Caco-2 (cell line): ENCODE results near the gene KLHL1. TPM values are rescaled to one million over a fixed set of nuclear protein-coding genes. Genes with fewer than 3 reads are reported as not detected.

Experiments used
- BruUV-seq: library from RNA; stranded (reverse); fragments of 400-500 nt; replicated peaks from 2 replicates; lab custom pipeline; 2021; lab: Mats Ljungman, UMichigan
- CTCF ChIA-PET: fragments of 300-600 bp; sonication (Branson Sonifier 250); formaldehyde crosslinking; loops from one replicate; lab custom pipeline; 2022; ENCODE audit warnings: antibody characterized with exemption; lab: Charles Lee
- POLR2A ChIA-PET: fragments of 300-600 bp; sonication (Branson Sonifier 250); formaldehyde crosslinking; loops from one replicate; lab custom pipeline; 2022; ENCODE audit warnings: antibody characterized with exemption; lab: Charles Lee
- DNase-seq, 2 experiments: peaks; one replicate each; pipeline versions ENCODE4 v3.0.0 to v3.0.0-alpha.2; 2020 to 2022
- H3K27me3 ChIP-seq: replicated peaks from 2 replicates; pipeline ENCODE4 v1.6.0; 2011; ENCODE audit warnings: low read length; ENCODE audit not compliant: control insufficient read depth, insufficient read depth
- H3K36me3 ChIP-seq: 2 replicates; pipeline ENCODE4 v1.5.1; 2011; ENCODE audit warnings: low read length; ENCODE audit not compliant: control insufficient read depth, insufficient read depth
- H3K4me1 ChIP-seq: fragments of 250-450 bp; sonication (Bioruptor Pico); 2 replicates; pipeline ENCODE4 v1.5.1; 2020; ENCODE audit warnings: mild to moderate bottlenecking
- H3K4me3 ChIP-seq: 2 replicates; pipeline ENCODE4 v1.5.1; 2011; ENCODE audit warnings: low read depth, mild to moderate bottlenecking, control low read depth, low read length
- H3K9me3 ChIP-seq: fragments of 250-450 bp; sonication (Bioruptor Pico); 2 replicates; pipeline ENCODE4 v1.5.1; 2020; ENCODE audit warnings: mild to moderate bottlenecking, moderate library complexity
- H3K27ac Mint-ChIP-seq: one replicate; pipeline ENCODE4 v1.8.0; 2022; ENCODE audit warnings: mixed read lengths; ENCODE audit not compliant: unreplicated experiment
- H3K27me3 Mint-ChIP-seq: one replicate; pipeline ENCODE4 v1.8.0; 2022; ENCODE audit warnings: mixed read lengths; ENCODE audit not compliant: insufficient read depth, unreplicated experiment
- H3K36me3 Mint-ChIP-seq: one replicate; pipeline ENCODE4 v1.8.0; 2022; ENCODE audit warnings: mild to moderate bottlenecking, mixed read lengths; ENCODE audit not compliant: insufficient read depth, unreplicated experiment
- H3K4me1 Mint-ChIP-seq: one replicate; pipeline ENCODE4 v1.8.0; 2022; ENCODE audit warnings: low read depth, mixed read lengths; ENCODE audit not compliant: unreplicated experiment
- H3K4me3 Mint-ChIP-seq: one replicate; pipeline ENCODE4 v1.8.0; 2022; ENCODE audit warnings: mild to moderate bottlenecking, moderate library complexity, mixed read lengths; ENCODE audit not compliant: unreplicated experiment
- H3K9me3 Mint-ChIP-seq: one replicate; pipeline ENCODE4 v1.8.0; 2022; ENCODE audit warnings: mixed read lengths; ENCODE audit not compliant: unreplicated experiment
- intact Hi-C: fragments of 100-400 bp; cut with micrococcal nuclease; formaldehyde crosslinking; loops from one replicate; pipeline ENCODE4 v1.10.0; 2022; ENCODE audit not compliant: unreplicated experiment
- total RNA-seq: library from RNA; stranded (reverse); gene quantifications from 2 replicates; pipeline ENCODE4 v1.2.3, GENCODE V29; 2022
- TF ChIP-seq, protein P1 (sequence below), 2 experiments: fragments of 200-600 bp in 1 of 2; IDR thresholded peaks; 1 replicate in 1 of 2; 2 replicates in 1 of 2; pipeline versions ENCODE4 v1.5.1 to v1.8.0; 2011 to 2022; ENCODE audit warnings: antibody characterized with exemption in 1 of 2, control low read depth in 1 of 2, inconsistent platforms in 1 of 2, low read depth in 1 of 2, low read length in 1 of 2, mild to moderate bottlenecking in 1 of 2, moderate library complexity in 1 of 2; ENCODE audit not compliant: insufficient read depth in 1 of 2, severe bottlenecking in 1 of 2, unreplicated experiment in 1 of 2

Gene KLHL1
- total RNA-seq, 1 experiment from 2014 or later, result not detected

DNA sequence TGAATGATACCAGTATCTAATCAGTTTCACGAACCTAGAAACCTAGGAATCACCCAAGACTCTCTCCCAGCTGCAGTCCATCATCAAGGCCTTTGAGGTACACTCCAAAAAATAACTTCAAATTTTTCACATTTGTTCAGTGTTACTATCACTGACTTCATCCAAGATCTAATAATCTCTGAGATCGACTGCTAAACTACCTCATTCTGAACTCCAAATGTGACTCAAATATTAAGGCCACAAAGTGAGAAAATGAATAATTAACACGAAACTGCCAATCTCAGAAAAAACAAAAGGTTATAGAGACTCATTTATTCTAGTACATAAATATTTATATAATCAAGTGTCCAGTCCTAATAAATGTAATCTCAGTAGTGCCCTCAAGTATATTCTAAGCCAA, 430.9 kb downstream of the KLHL1 start:
- no TSS peak for BruUV-seq

DNA sequence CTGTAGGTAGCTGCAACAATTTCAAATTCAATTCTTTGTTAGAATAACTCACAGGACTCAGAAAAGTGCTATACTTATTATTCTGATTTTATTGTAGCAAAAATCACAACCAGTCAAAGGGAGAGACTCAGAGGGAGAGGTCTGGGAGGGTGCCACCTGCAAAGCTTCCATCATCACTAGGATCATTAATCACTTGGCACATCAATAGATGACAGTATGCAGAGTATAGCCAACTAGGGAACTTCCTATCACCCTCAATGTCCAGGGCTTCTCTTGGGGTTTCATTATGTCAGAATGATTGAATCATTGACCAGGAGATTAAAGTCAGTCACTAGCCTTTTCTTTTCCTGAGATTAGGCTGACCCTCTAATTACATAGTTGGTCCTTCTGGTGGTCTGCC, 432.0 kb downstream of the KLHL1 start:
- Histone ChIP-seq H3K36me3 (no peaks in the 10 kb centered on the region), H3K4me3 (no peak overlapping the region), H3K9me3 (no peaks in the 10 kb centered on the region), H3K27me3 (no peaks in the 10 kb centered on the region), H3K4me1 (no peaks in the 10 kb centered on the region)
- TF ChIP-seq, protein P1, sequence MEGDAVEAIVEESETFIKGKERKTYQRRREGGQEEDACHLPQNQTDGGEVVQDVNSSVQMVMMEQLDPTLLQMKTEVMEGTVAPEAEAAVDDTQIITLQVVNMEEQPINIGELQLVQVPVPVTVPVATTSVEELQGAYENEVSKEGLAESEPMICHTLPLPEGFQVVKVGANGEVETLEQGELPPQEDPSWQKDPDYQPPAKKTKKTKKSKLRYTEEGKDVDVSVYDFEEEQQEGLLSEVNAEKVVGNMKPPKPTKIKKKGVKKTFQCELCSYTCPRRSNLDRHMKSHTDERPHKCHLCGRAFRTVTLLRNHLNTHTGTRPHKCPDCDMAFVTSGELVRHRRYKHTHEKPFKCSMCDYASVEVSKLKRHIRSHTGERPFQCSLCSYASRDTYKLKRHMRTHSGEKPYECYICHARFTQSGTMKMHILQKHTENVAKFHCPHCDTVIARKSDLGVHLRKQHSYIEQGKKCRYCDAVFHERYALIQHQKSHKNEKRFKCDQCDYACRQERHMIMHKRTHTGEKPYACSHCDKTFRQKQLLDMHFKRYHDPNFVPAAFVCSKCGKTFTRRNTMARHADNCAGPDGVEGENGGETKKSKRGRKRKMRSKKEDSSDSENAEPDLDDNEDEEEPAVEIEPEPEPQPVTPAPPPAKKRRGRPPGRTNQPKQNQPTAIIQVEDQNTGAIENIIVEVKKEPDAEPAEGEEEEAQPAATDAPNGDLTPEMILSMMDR (IDR thresholded peaks at IDR 0.05; ENCODE audit: insufficient read depth in 1 of 2, low read depth in 1 of 2, low read length in 1 of 2, severe bottlenecking in 1 of 2, unreplicated experiment in 1 of 2), result no peak
- Mint-ChIP-seq H3K9me3 (no peaks in the 10 kb centered on the region), H3K36me3 (no peaks in the 10 kb centered on the region), H3K4me1 (no peaks in the 10 kb centered on the region), H3K27ac (no peak overlapping the region), H3K4me3 (no peak overlapping the region), H3K27me3 (no peaks in the 10 kb centered on the region)
- no TSS peak for BruUV-seq
- ChIA-PET CTCF (no interaction called here), POLR2A (no interaction called here)
- DNase-seq, result no peak
- intact Hi-C loops, result no loop called here

More for the DNA sequence above, 430.9 kb downstream of the KLHL1 start:
- H3K27me3 Mint-ChIP-seq, result no peaks in the 10 kb centered on the region
- H3K27me3 ChIP-seq, result no peaks in the 10 kb centered on the region
- DNase-seq, result no peak
- TF ChIP-seq, protein P1 (IDR thresholded peaks at IDR 0.05; ENCODE audit: insufficient read depth in 1 of 2, low read depth in 1 of 2, low read length in 1 of 2, severe bottlenecking in 1 of 2, unreplicated experiment in 1 of 2), result no peak
- H3K9me3 ChIP-seq, result no peaks in the 10 kb centered on the region
- H3K4me3 Mint-ChIP-seq, result no peak overlapping the region
- ChIA-PET POLR2A (no interaction called here), CTCF (no interaction called here)
- intact Hi-C loops, result no loop called here
- no peak overlapping the region for H3K27ac Mint-ChIP-seq
- H3K4me1 ChIP-seq, result no peaks in the 10 kb centered on the region
- H3K36me3 ChIP-seq, result no peaks in the 10 kb centered on the region
- H3K9me3 Mint-ChIP-seq, result no peaks in the 10 kb centered on the region
- no peaks in the 10 kb centered on the region for H3K4me1 Mint-ChIP-seq
- H3K36me3 Mint-ChIP-seq, result no peaks in the 10 kb centered on the region
- no peak overlapping the region for H3K4me3 ChIP-seq

DNA sequence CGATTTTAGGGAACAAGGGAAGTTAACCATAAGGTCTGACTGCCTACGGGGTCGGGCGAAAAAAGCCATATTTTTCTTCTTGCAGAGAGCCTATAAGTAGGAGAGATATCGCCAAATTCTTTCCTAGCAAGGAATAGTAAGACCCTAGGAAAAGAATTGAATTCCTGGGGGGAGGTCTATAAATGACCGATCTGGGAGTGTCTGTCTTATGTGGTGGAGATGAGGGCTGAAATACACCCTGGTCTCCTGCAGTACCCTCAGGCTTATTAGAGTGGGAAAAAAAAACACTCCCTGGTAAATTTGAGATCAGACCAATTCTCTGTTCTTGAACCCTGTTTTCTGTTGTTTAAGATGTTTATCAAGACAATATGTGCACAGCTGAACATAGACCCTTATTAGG, 448.1 kb downstream of the KLHL1 start:
- no peaks in the 10 kb centered on the region for H3K36me3 Mint-ChIP-seq
- Histone ChIP-seq H3K9me3 (peaks cover 13% of the 10 kb centered on the region; the same call in 1 of the 2 replicates), H3K4me1 (no peaks in the 10 kb centered on the region), H3K36me3 (no peaks in the 10 kb centered on the region), H3K27me3 (no peaks in the 10 kb centered on the region), H3K4me3 (no peak overlapping the region)
- intact Hi-C loops, result no loop called here
- H3K27ac Mint-ChIP-seq, result no peak overlapping the region
- POLR2A ChIA-PET, result no interaction called here
- H3K4me3 Mint-ChIP-seq, result no peak overlapping the region
- CTCF ChIA-PET, result no interaction called here
- peaks cover 33% of the 10 kb centered on the region for H3K9me3 Mint-ChIP-seq
- no peak for DNase-seq
- no peaks in the 10 kb centered on the region for H3K27me3 Mint-ChIP-seq
- no TSS peak for BruUV-seq
- TF ChIP-seq, protein P1 (IDR thresholded peaks at IDR 0.05; ENCODE audit: insufficient read depth in 1 of 2, low read depth in 1 of 2, low read length in 1 of 2, severe bottlenecking in 1 of 2, unreplicated experiment in 1 of 2), result no peak
- H3K4me1 Mint-ChIP-seq, result no peaks in the 10 kb centered on the region
